Measurements from ENCODE around the gene CSF3R. TPM values are rescaled to one million over a fixed set of nuclear protein-coding genes. Genes with fewer than 3 reads are reported as not detected.

The CSF3R gene
- total and polyA plus RNA-seq, 9 of the 15 experiments (the other 6 are each of a cell fraction or from before 2014, with no cell fraction given), result 0.21 to 0.86 (median 0.40) TPM; not detected in 1

- CTCF ChIA-PET (ENCODE audit: low intra/inter-chr PET ratio), result no interaction called here
- Histone ChIP-seq H3K9ac (ENCODE audit: insufficient read depth in 1 of 2, low read depth in 2 of 2, low read length in 2 of 2) (no peak overlapping the region), H3K79me2 (ENCODE audit: control insufficient read depth, insufficient read depth, low read length) (no peaks in the 10 kb centered on the region), H4K20me1 (replicated peaks; ENCODE audit: control insufficient read depth, insufficient read depth, low read length) (no peaks in the 10 kb centered on the region), H3K36me3 (ENCODE audit: control insufficient read depth, insufficient read depth, low read length) (no peaks in the 10 kb centered on the region; the same call in 2 of the 3 replicates), H3K4me2 (ENCODE audit: insufficient read depth, low read length) (no peak overlapping the region), H3K9me1 (ENCODE audit: control insufficient read depth, insufficient read depth, low read length) (no peaks in the 10 kb centered on the region), H3K27me3 (ENCODE audit: control insufficient read depth in 2 of 2, insufficient read depth in 2 of 2, low read length in 2 of 2) (no peaks in the 10 kb centered on the region), H2AFZ (ENCODE audit: low read depth, low read length) (peak overlapping the region; percentile 92; the same call in 1 of the 2 replicates), H3K9me3 (replicated peaks; ENCODE audit: control insufficient read depth, insufficient read depth, low read depth, low read length) (no peaks in the 10 kb centered on the region), H3K4me1 (replicated peaks in 1 of 2; ENCODE audit: control insufficient read depth in 2 of 2, insufficient read depth in 2 of 2, low read length in 2 of 2) (peaks cover 14 to 19% of the 10 kb centered on the region in 2 experiments), H3K4me3 (no peak overlapping the region), H3K27ac (ENCODE audit: extremely low read depth, low read depth, low read length) (no peak overlapping the region)
- intact Hi-C loops (cut with micrococcal nuclease) (loop anchor here (2.0 to 10.0 kb wide), 2 partner anchors 63 to 97 kb away; no protein-coding TSS in a partner anchor), in situ Hi-C loops (cut with MboI) (no loop called here)
- DNase-seq (ENCODE audit: extremely low read depth in 1 of 4, low spot score in 3 of 4) (no peak), ATAC-seq (no peak), FAIRE-seq (no peak)
- no TSS peak for BruUV-seq (replicated peaks)
- POLR2A ChIA-PET, result interaction anchor here (0.6 kb wide), 2 partner anchors 12 to 962 kb away, joined by 3 to 5 read pairs; no protein-coding TSS in a partner anchor
- no peak for TF ChIP-seq NFRKB (IDR thresholded peaks at IDR 0.05; ENCODE audit: low read depth)
- TF ChIP-seq ZNF197 (CRISPR knock-in tag; IDR thresholded peaks at IDR 0.05; ENCODE audit: low read depth), result no peak
- peak; percentile 93 for TF ChIP-seq RBM25 (IDR thresholded peaks at IDR 0.05; ENCODE audit: low read depth, low read length, severe bottlenecking)
These were observed 35.3 kb downstream of the CSF3R start for GRCh38 chr1:36447450-36447849.

- no peak overlapping the region for H3K4me3 ChIP-seq
- ChIA-PET CTCF (ENCODE audit: low intra/inter-chr PET ratio) (interaction anchor here (1.2 kb wide), 1 partner anchor 30 kb away, joined by 4 read pairs; no protein-coding TSS in a partner anchor), POLR2A (interaction anchor here (0.6 to 0.7 kb wide), 5 partner anchors 12 to 1422 kb away, joined by 3 to 5 read pairs (median 3); no protein-coding TSS in a partner anchor)
- 28% methylated on average over 5 of the region's 5 CpGs for WGBS (ENCODE audit: insufficient coverage, low coverage, missing lambda C conversion rate)
- H3K9me3 ChIP-seq (replicated peaks; ENCODE audit: control insufficient read depth, insufficient read depth, low read depth, low read length), result no peaks in the 10 kb centered on the region
- H2AFZ ChIP-seq (ENCODE audit: low read depth, low read length), result peak overlapping the region; percentile 60
- H3K36me3 ChIP-seq (ENCODE audit: control insufficient read depth, insufficient read depth, low read length), result no peaks in the 10 kb centered on the region
- DNase-seq (ENCODE audit: extremely low read depth in 1 of 4, low spot score in 3 of 4), result no peak
- no peak overlapping the region for H3K27ac ChIP-seq (ENCODE audit: extremely low read depth, low read depth, low read length)
- no peak for FAIRE-seq
- peaks cover 14 to 19% of the 10 kb centered on the region in 2 experiments for H3K4me1 ChIP-seq (replicated peaks in 1 of 2; ENCODE audit: control insufficient read depth in 2 of 2, insufficient read depth in 2 of 2, low read length in 2 of 2)
- no peaks in the 10 kb centered on the region for H3K79me2 ChIP-seq (ENCODE audit: control insufficient read depth, insufficient read depth, low read length)
- no peaks in the 10 kb centered on the region for H3K9me1 ChIP-seq (ENCODE audit: control insufficient read depth, insufficient read depth, low read length)
- BruUV-seq (replicated peaks), result no TSS peak
- in situ Hi-C loops (cut with MboI), result no loop called here
- no peaks in the 10 kb centered on the region for H3K27me3 ChIP-seq (ENCODE audit: control insufficient read depth in 2 of 2, insufficient read depth in 2 of 2, low read length in 2 of 2)
- ATAC-seq, result no peak
- no peaks in the 10 kb centered on the region for H4K20me1 ChIP-seq (replicated peaks; ENCODE audit: control insufficient read depth, insufficient read depth, low read length)
- H3K4me2 ChIP-seq (ENCODE audit: insufficient read depth, low read length), result no peak overlapping the region
- H3K9ac ChIP-seq (ENCODE audit: insufficient read depth in 1 of 2, low read depth in 2 of 2, low read length in 2 of 2), result no peak overlapping the region
- intact Hi-C loops (cut with micrococcal nuclease), result loop anchor here (2.0 to 10.0 kb wide), 2 partner anchors 64 to 98 kb away; no protein-coding TSS in a partner anchor
- no peak for TF ChIP-seq ZNF12 (CRISPR knock-in tag; IDR thresholded peaks at IDR 0.05)
- no peak for TF ChIP-seq SAFB (IDR thresholded peaks at IDR 0.05; ENCODE audit: borderline replicate concordance, low read depth, low read length)
- no peak for TF ChIP-seq CREB3 (tag; conservative IDR thresholded peaks at IDR 0.05; ENCODE audit: low read depth)
- TF ChIP-seq TAF15 (IDR thresholded peaks at IDR 0.05; ENCODE audit: low read depth, low read length), result no peak
- no peak for TF ChIP-seq GATA2 (CRISPR knock-in tag; IDR thresholded peaks at IDR 0.05)
- no peak for TF ChIP-seq FIP1L1 (IDR thresholded peaks at IDR 0.05; ENCODE audit: low read depth, low read length, poor library complexity, severe bottlenecking)
- 0 out of 2 replicates have a peak, but pooled peaks have one; percentile 14 for TF ChIP-seq SPI1 (IDR thresholded peaks at IDR 0.05; ENCODE audit: borderline replicate concordance, low read depth, low read length)
- TF ChIP-seq CHD4 (IDR thresholded peaks at IDR 0.05; ENCODE audit: insufficient read depth, insufficient replicate concordance, low read depth, low read length, poor library complexity, severe bottlenecking), result no peak
- TF ChIP-seq ZNF75A (CRISPR knock-in tag; IDR thresholded peaks at IDR 0.05), result no peak
- TF ChIP-seq ZNF512 (tag; IDR thresholded peaks at IDR 0.05), result no peak
- TF ChIP-seq MAFG (tag; conservative IDR thresholded peaks at IDR 0.05), result no peak
These were observed 36.0 kb downstream of the CSF3R start for GRCh38 chr1:36446746-36447145.

Data from K562 (cell line).